NCI-H69 (cell line): ENCODE data around the gene DPP4.
"Not testable (repeated sequence)": the region's sequence is repeated elsewhere in the genome, so short reads cannot be mapped to it uniquely, and the experiment has no call there.

Experiments
- DNase-seq: peaks from one replicate; lab custom pipeline; 2025; lab: John Stamatoyannopoulos, UW

DPP4 gene

GRCh38 chr2:162058973-162059668 lies 14.9 kb downstream of the DPP4 start:
- DNase-seq, result no peak

GRCh38 chr2:162057426-162057825 lies 16.6 kb downstream of the DPP4 start:
- DNase-seq, result no peak

GRCh38 chr2:162056796-162057399 lies 17.1 kb downstream of the DPP4 start:
- no peak for DNase-seq

DNA sequence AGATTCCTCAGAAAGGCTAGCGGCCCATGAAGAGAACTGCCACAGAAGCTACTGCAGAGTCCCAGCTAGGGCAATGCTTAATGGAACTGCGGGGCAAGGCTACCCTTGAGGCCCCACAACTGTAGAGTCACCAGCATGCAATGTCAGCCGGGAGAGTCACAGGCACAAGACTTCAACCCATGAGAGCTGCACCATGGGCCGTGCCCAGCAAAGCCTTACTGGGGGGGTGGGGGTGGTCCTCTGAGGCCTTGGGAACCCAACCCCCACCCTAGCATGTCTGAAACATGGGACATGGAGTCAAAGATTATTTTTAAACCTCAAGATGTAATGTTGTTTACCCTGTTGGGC lies 20.2 kb downstream of the DPP4 start:
- no peak for DNase-seq

DNA sequence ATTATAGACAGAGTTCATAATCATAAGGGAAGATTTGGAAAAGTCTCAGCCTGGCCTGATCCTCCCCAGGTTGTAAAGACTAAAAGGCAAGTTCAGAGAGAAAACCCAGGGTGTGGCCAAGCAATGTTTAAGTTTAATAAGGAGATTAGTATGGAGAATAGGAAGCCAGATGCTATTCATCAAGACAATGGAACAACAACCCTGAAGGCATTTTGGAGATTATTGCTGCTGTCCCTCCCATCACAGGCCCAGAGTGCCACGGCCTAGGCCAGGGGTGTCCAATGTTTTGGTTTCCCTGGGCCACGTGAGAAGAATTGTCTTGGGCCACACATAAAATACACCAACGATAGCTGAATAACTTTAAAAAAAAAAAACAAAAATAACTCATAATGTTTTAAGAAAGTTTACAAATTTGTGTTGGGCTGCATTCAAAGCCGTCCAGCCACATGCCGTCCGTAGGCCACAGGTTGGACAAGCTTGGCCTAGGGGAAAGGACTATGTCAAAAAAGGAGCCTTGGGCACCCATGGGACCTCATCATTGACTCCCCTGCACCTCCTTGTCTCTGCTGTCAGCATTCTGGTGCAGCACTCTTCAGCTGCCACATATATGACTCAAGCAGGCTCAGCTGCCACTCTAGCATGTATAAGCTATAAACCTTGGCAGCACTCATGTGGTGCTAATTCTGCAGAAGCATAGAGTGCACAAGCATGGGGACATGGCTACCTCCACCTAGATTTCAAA lies 20.8 kb downstream of the DPP4 start:
- DNase-seq, result no peak

GRCh38 chr2:162050513-162050961 lies 23.5 kb downstream of the DPP4 start:
- DNase-seq, result no peak

- not testable (repeated sequence) for DNase-seq
Measured at GRCh38 chr2:162049089-162049488, 24.9 kb downstream of the DPP4 start.

- DNase-seq, result no peak
Measured at GRCh38 chr2:162044586-162044985, 29.4 kb downstream of the DPP4 start.

- DNase-seq, result no peak
Measured at GRCh38 chr2:162043132-162043531, 30.9 kb downstream of the DPP4 start.

- no peak for DNase-seq
Measured at GRCh38 chr2:162041485-162041884, 32.5 kb downstream of the DPP4 start.

GRCh38 chr2:162038725-162039124 lies 35.3 kb downstream of the DPP4 start:
- no peak for DNase-seq

- no peak for DNase-seq
Measured at GRCh38 chr2:162037886-162038285, 36.1 kb downstream of the DPP4 start.

DNA sequence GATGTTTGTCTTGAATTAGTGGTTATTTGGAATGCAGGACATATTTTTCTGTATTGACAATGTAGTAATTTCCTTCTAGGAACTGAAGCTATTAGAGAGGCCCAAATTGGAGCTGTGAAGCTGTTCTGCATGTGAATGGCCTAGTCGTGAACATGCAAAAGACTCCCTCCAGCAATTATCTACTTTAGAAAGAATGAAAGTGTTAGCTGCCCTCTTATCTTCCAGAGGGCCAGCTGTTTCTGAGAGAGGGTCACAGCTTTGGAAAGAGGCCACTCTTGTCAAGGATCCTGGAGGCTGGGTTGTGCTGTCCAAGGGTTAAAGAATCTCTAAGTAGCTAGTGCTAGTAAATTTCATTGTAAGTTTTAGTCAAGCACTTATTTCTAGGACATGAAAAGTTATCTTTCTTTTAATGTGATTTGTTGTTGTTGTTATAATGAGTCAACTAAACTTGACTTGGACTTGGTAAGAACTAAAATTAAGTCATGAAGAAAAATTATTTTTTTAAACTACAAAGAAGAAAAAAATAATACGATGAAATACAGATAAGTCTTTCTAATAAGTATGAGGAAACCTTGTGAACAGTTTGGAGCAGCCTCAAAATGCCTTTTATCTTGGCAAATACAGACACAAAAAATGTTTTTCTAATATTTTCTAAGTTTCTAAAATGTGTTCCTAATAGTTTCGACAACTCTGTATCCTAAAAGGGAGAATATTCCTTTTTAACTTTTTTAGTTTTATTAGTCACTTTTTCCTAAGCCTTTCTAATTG lies 36.8 kb downstream of the DPP4 start:
- no peak for DNase-seq

DNA sequence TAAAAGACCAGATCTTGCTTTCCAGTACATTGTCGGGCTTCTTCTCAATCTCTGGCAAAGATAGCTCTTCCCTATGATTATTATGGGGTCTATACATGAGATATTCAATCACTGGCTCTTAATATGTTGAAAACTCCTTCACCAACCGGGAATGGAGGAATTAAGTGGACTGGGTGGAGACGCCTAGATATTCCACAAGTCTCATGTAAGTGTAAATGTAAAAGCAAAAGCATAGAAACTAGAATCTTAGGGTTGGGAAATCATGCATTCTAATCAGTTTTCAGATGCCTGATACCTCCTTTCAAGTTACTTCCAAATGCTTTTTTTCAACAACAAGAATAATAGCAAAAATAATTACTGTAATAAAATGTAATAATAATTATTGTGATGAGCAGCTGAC lies 38.0 kb downstream of the DPP4 start:
- no peak for DNase-seq

- no peak for DNase-seq
Measured at GRCh38 chr2:162030363-162031190, 43.4 kb downstream of the DPP4 start.

DNA sequence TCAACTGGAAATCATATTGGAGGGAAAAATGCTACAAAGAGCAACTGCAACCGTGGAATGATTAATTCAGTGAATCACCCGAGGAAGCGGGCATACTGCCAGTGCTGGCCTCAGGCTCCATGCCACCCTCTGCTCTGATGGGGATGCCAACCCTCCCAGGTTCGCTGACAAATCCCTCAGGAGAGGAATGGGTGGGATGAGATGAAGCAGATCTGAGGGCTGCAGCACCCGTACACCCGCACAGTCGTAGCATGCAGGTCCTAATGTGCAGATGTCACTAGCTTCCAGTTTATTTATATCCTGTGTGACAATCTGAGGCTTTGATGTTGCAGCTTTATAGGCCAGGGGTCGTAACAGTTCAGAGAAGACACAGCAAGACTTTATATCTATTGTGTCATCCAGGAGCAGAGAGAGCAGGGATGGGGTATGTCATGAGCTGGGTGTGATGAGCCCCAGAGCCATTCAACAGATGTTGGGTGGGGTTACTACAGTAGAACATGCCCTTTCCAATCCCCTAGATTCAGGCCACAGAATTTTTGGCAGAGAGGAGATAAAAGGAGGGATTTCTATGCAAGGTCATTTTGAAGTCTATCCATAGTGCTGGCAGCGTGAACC lies 44.6 kb downstream of the DPP4 start:
- peak; percentile 52 for DNase-seq

- no peak for DNase-seq
Measured at GRCh38 chr2:162028511-162028910, 45.5 kb downstream of the DPP4 start.

GRCh38 chr2:162025121-162025911 lies 48.7 kb downstream of the DPP4 start:
- no peak for DNase-seq

GRCh38 chr2:162022290-162022945 lies 51.6 kb downstream of the DPP4 start:
- DNase-seq, result no peak
